GM18507 (cell line): ENCODE data around the gene NELFB.

Experiments
- DNase-seq: peaks from one replicate; pipeline ENCODE4 v3.0.0; 2011; ENCODE audit warnings: low read depth; ENCODE audit not compliant: insufficient read length; ENCODE audit errors: extremely low spot score
- FAIRE-seq: peaks from 2 replicates; lab custom pipeline; 2011; peaks lifted over from hg19 to GRCh38; lab: Jason Lieb, UNC

Gene NELFB

GRCh38 chr9:137222190-137223077, 32.7 kb upstream of the NELFB start, which contains the start of gene RNF208:
Gene RNF208, minus strand, starts transcription at chr9:137222240. Its CDS starts 1,028 bp downstream, at chr9:137221212.
- no peak for DNase-seq
- no peak for FAIRE-seq

- FAIRE-seq (peak; percentile 99), DNase-seq (peak; percentile 94)
Measured at GRCh38 chr9:137223078-137223970, 31.8 kb upstream of the NELFB start.

GRCh38 chr9:137224830-137225694, 30.1 kb upstream of the NELFB start, which contains the start of gene CYSRT1:
Gene CYSRT1, plus strand, starts transcription at chr9:137225174. Its CDS starts 448 bp downstream, at chr9:137225622.
- FAIRE-seq (no peak), DNase-seq (no peak)

- DNase-seq (no peak), FAIRE-seq (no peak)
Measured at GRCh38 chr9:137225699-137226331, 29.3 kb upstream of the NELFB start.

GRCh38 chr9:137226338-137227053, 28.6 kb upstream of the NELFB start:
- FAIRE-seq (no peak), DNase-seq (no peak)

- FAIRE-seq (peak; percentile 84), DNase-seq (peak; percentile 59)
Measured at GRCh38 chr9:137227054-137227852, 27.9 kb upstream of the NELFB start, which contains the start of gene RNF224. Gene RNF224, plus strand, starts transcription at chr9:137227502. Its CDS starts 834 bp downstream, at chr9:137228336.

- FAIRE-seq (no peak), DNase-seq (no peak)
Measured at GRCh38 chr9:137227853-137228505, 27.1 kb upstream of the NELFB start.

- no peak for FAIRE-seq
Measured at GRCh38 chr9:137228506-137228967, 26.6 kb upstream of the NELFB start.

GRCh38 chr9:137228968-137229896, 25.9 kb upstream of the NELFB start:
- FAIRE-seq (no peak), DNase-seq (no peak)

More at GRCh38 chr9:137228506-137228967, 26.6 kb upstream of the NELFB start:
- DNase-seq: no peak

GRCh38 chr9:137229903-137230704, 25.0 kb upstream of the NELFB start:
- DNase-seq (no peak), FAIRE-seq (no peak)

- no peak for DNase-seq
- FAIRE-seq: no peak
Measured at GRCh38 chr9:137230705-137231371, 24.3 kb upstream of the NELFB start, which contains the start of gene SLC34A3. Gene SLC34A3, plus strand, starts transcription at chr9:137230901. Its CDS starts 802 bp downstream, at chr9:137231703.

GRCh38 chr9:137231372-137232039, 23.6 kb upstream of the NELFB start:
- DNase-seq (no peak), FAIRE-seq (no peak)

- no peak for FAIRE-seq
- DNase-seq: no peak
Measured at GRCh38 chr9:137232101-137232500, 23.0 kb upstream of the NELFB start.

GRCh38 chr9:137232510-137232909, 22.6 kb upstream of the NELFB start:
- DNase-seq: no peak

More at GRCh38 chr9:137232510-137232909, 22.6 kb upstream of the NELFB start:
- FAIRE-seq: no peak
